Measurements from ENCODE around the gene PRKCE.

The PRKCE gene

GRCh38 chr2:45918463-45919159 lies 267.1 kb downstream of the PRKCE start:
- TF ChIP-seq, protein P1, sequence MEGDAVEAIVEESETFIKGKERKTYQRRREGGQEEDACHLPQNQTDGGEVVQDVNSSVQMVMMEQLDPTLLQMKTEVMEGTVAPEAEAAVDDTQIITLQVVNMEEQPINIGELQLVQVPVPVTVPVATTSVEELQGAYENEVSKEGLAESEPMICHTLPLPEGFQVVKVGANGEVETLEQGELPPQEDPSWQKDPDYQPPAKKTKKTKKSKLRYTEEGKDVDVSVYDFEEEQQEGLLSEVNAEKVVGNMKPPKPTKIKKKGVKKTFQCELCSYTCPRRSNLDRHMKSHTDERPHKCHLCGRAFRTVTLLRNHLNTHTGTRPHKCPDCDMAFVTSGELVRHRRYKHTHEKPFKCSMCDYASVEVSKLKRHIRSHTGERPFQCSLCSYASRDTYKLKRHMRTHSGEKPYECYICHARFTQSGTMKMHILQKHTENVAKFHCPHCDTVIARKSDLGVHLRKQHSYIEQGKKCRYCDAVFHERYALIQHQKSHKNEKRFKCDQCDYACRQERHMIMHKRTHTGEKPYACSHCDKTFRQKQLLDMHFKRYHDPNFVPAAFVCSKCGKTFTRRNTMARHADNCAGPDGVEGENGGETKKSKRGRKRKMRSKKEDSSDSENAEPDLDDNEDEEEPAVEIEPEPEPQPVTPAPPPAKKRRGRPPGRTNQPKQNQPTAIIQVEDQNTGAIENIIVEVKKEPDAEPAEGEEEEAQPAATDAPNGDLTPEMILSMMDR (IDR thresholded peaks at IDR 0.05; ENCODE audit: insufficient read depth, low read depth, low read length, missing control alignments): no peak
- no peak for DNase-seq (ENCODE audit: low read depth)
- no peak overlapping the region for H3K4me3 ChIP-seq (ENCODE audit: low read length)

DNA sequence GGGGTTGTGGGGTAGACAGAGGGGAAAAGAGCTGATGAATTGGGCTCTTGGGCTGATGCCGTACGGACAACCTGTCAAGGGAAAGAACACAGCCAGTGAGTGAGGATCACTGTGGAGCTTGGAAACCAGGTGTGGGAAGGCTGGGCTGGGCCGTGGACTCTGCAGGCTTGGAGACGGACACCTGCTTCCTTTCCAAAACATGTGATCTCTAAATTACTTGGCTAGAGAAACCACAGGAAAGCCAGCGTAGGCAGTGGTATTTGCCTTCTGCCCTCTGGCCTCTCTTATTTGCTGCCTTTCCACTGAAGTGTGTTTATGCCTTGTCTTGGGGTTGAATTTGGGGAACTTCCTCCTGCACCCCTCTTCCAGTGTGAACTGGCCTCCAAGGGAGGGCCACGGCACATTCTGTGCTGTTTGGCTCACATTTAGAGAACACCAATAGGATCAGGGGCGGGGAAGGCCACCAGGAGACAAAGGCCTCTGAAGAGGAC lies 267.7 kb downstream of the PRKCE start:
- no peak for DNase-seq (ENCODE audit: low read depth)
- no peak overlapping the region for H3K4me3 ChIP-seq (ENCODE audit: low read length)
- TF ChIP-seq, protein P1 (IDR thresholded peaks at IDR 0.05; ENCODE audit: insufficient read depth, low read depth, low read length, missing control alignments): no peak

GRCh38 chr2:45919711-45920111 lies 268.2 kb downstream of the PRKCE start:
- peak; percentile 77 for DNase-seq (ENCODE audit: low read depth)
- H3K4me3 ChIP-seq (ENCODE audit: low read length): no peak overlapping the region
- TF ChIP-seq, protein P1 (IDR thresholded peaks at IDR 0.05; ENCODE audit: insufficient read depth, low read depth, low read length, missing control alignments): no peak

GRCh38 chr2:45921921-45922320 lies 270.4 kb downstream of the PRKCE start:
- TF ChIP-seq, protein P1 (IDR thresholded peaks at IDR 0.05; ENCODE audit: insufficient read depth, low read depth, low read length, missing control alignments): no peak
- H3K4me3 ChIP-seq (ENCODE audit: low read length): no peak overlapping the region
- no peak for DNase-seq (ENCODE audit: low read depth)

GRCh38 chr2:45922577-45922988 lies 271.1 kb downstream of the PRKCE start:
- H3K4me3 ChIP-seq (ENCODE audit: low read length): no peak overlapping the region
- TF ChIP-seq, protein P1 (IDR thresholded peaks at IDR 0.05; ENCODE audit: insufficient read depth, low read depth, low read length, missing control alignments): no peak
- DNase-seq (ENCODE audit: low read depth): no peak

DNA sequence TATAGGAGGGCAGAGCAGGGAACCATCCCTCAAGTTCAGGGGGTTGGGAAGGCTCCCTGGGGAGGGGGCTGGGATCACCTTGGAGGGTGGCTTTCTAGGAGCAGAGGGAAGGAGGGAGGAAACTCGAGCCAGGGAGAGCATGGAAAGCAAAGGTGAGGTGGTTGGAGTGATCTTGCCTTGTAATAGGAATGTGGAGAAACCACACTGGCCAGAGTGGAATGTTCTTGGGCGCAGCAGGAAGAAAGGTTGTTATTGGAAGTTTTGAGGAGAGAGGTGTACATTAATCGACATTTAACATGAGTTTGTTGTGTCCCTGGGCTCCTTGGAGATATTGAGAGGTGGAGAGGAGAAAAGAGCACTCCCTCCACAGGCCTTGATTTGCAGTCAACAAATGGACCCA lies 272.2 kb downstream of the PRKCE start:
- TF ChIP-seq, protein P1 (IDR thresholded peaks at IDR 0.05; ENCODE audit: insufficient read depth, low read depth, low read length, missing control alignments): no peak
- no peak overlapping the region for H3K4me3 ChIP-seq (ENCODE audit: low read length)
- DNase-seq (ENCODE audit: low read depth): peak; percentile 22

GRCh38 chr2:45925026-45925425 lies 273.6 kb downstream of the PRKCE start:
- DNase-seq (ENCODE audit: low read depth): no peak
- H3K4me3 ChIP-seq (ENCODE audit: low read length): no peak overlapping the region
- TF ChIP-seq, protein P1 (IDR thresholded peaks at IDR 0.05; ENCODE audit: insufficient read depth, low read depth, low read length, missing control alignments): no peak
